HepG2 (cell line): ENCODE results near the gene BLID. TPM values are rescaled to one million over a fixed set of nuclear protein-coding genes. Genes with fewer than 3 reads are reported as not detected.

Source experiments
- ATAC-seq: fragments of 200-7000 bp; cut with Tn5 transposase; 3 replicates; pipeline ENCODE4 v1.9.1; 2020; ENCODE audit warnings: mild to moderate bottlenecking, moderate library complexity
- BruUV-seq: library from RNA; stranded (reverse); fragments of 400-500 nt; replicated peaks from 2 replicates; lab custom pipeline; 2021; lab: Mats Ljungman, UMichigan
- CTCF ChIA-PET: fragments of 300-600 bp; formaldehyde crosslinking; extraction: SDS; loops from one replicate; lab custom pipeline; 2021; ENCODE audit warnings: low total read pairs, inconsistent platforms, low intra/inter-chr PET ratio; lab: Yijun Ruan, JAX
- POLR2A ChIA-PET: fragments of 350-600 bp; sonication (Branson Sonifier 250); formaldehyde crosslinking; loops from one replicate; lab custom pipeline; 2020; ENCODE audit warnings: antibody characterized with exemption, inconsistent platforms; lab: Yijun Ruan, JAX
- DNase-seq: peaks from one replicate; pipeline ENCODE4 v3.0.0-alpha.2; 2015; ENCODE audit warnings: low spot score
- FAIRE-seq: peaks from 3 replicates; lab custom pipeline; 2011; peaks lifted over from hg19 to GRCh38; lab: Jason Lieb, UNC
- H2AFZ ChIP-seq: one replicate; pipeline ENCODE4 v1.6.1; 2011; ENCODE audit warnings: low read length, inconsistent platforms
- H3K27ac ChIP-seq: fragments of 300-600 bp; 3 replicates; pipeline ENCODE4 v1.8.0; 2011; ENCODE audit warnings: mixed run types, mild to moderate bottlenecking, mixed read lengths, low read length, inconsistent platforms; ENCODE audit not compliant: insufficient read depth; ENCODE audit errors: extremely low read length
- H3K27me3 ChIP-seq, 2 experiments: fragments of 200-600 bp in 1 of 2; 2 replicates in 1 of 2; 3 replicates in 1 of 2; pipeline versions ENCODE4 v1.6.0 to v1.8.0; 2011; ENCODE audit warnings: low read length in 2 of 2, mild to moderate bottlenecking in 2 of 2, moderate library complexity in 2 of 2, inconsistent platforms in 1 of 2; ENCODE audit not compliant: insufficient read depth in 2 of 2, control insufficient read depth in 1 of 2
- H3K36me3 ChIP-seq, 2 experiments: fragments of 200-600 bp in 1 of 2; replicated peaks in 1 of 2; 2 replicates in 1 of 2; 3 replicates in 1 of 2; pipeline versions ENCODE4 v1.5.1 to v1.8.0; 2011; ENCODE audit warnings: low read length in 2 of 2, inconsistent platforms in 1 of 2; ENCODE audit not compliant: insufficient read depth in 2 of 2, control insufficient read depth in 1 of 2
- H3K4me1 ChIP-seq: 2 replicates; pipeline ENCODE4 v1.5.1; 2012; ENCODE audit warnings: low read length, inconsistent platforms; ENCODE audit not compliant: insufficient read depth
- H3K4me2 ChIP-seq: 2 replicates; pipeline ENCODE4 v1.6.0; 2011; ENCODE audit warnings: low read depth, low read length, inconsistent platforms
- H3K4me3 ChIP-seq, 3 experiments: fragments of 200-600 bp in 1 of 3; sonication (generic), shearing (Covaris generic) in 1 of 3; replicated peaks in 1 of 3; 2 replicates each; pipeline ENCODE4 v1.5.1; 2011 to 2016; ENCODE audit warnings: low read length in 3 of 3, inconsistent platforms in 2 of 3, low read depth in 2 of 3, mild to moderate bottlenecking in 2 of 3, control low read depth in 1 of 3, mixed read lengths in 1 of 3; ENCODE audit not compliant: insufficient read depth in 1 of 3
- H3K79me2 ChIP-seq: one replicate; pipeline ENCODE4 v1.6.1; 2011; ENCODE audit warnings: low read length, inconsistent platforms; ENCODE audit not compliant: insufficient read depth
- H3K9ac ChIP-seq: 2 replicates; pipeline ENCODE4 v1.6.0; 2011; ENCODE audit warnings: mild to moderate bottlenecking, low read depth, low read length, inconsistent platforms; ENCODE audit not compliant: insufficient read depth
- H3K9me3 ChIP-seq: 2 replicates; pipeline ENCODE4 v1.5.1; 2012; ENCODE audit warnings: mild to moderate bottlenecking, low read length
- H4K20me1 ChIP-seq: 2 replicates; pipeline ENCODE4 v1.6.0; 2011; ENCODE audit warnings: inconsistent platforms, mild to moderate bottlenecking, low read length, moderate library complexity; ENCODE audit not compliant: insufficient read depth
- AKAP8 ChIP-seq: sonication (generic); formaldehyde crosslinking; IDR thresholded peaks from 2 replicates; pipeline ENCODE4 v1.5.1; 2020; ENCODE audit warnings: mild to moderate bottlenecking, missing genetic modification reagents
- CHCHD3 ChIP-seq: sonication (generic); formaldehyde crosslinking; IDR thresholded peaks from 2 replicates; pipeline ENCODE4 v1.8.0; 2022; ENCODE audit warnings: mild to moderate bottlenecking, missing genetic modification reagents, moderate library complexity
- MAFF ChIP-seq: IDR thresholded peaks from 2 replicates; pipeline ENCODE4 v1.6.1; 2011; ENCODE audit warnings: low read depth, low read length, improper control_type of control experiment
- MLLT10 ChIP-seq: sonication (generic); formaldehyde crosslinking; IDR thresholded peaks from 2 replicates; pipeline ENCODE4 v1.4.0; 2020; ENCODE audit warnings: missing genetic modification reagents
- NFAT5 ChIP-seq: sonication (generic); formaldehyde crosslinking; IDR thresholded peaks from 2 replicates; pipeline ENCODE4 v1.4.0; 2020; ENCODE audit warnings: missing genetic modification reagents
- NR2F1 ChIP-seq, 2 experiments: fragments of 450-650 bp in 1 of 2; formaldehyde crosslinking in 1 of 2; IDR thresholded peaks; 2 replicates each; pipeline versions ENCODE4 v1.5.0 to v1.6.1; 2016 to 2020; ENCODE audit warnings: mild to moderate bottlenecking in 1 of 2, missing compliant biosample characterization in 1 of 2, missing genetic modification reagents in 1 of 2, moderate library complexity in 1 of 2
- PBX2 ChIP-seq: IDR thresholded peaks from 2 replicates; pipeline ENCODE4 v1.6.1; 2016; ENCODE audit warnings: control low read depth
- REL ChIP-seq: sonication (generic); formaldehyde crosslinking; conservative IDR thresholded peaks from 2 replicates; pipeline ENCODE4 v1.8.0; 2022; ENCODE audit warnings: mild to moderate bottlenecking, missing genetic modification reagents, moderate library complexity
- SUZ12 ChIP-seq: fragments of 150-350 bp; IDR thresholded peaks from 2 replicates; pipeline ENCODE4 v1.6.1; 2014; ENCODE audit warnings: low read depth, low read length
- ZBTB46 ChIP-seq: sonication (generic); formaldehyde crosslinking; IDR thresholded peaks from 2 replicates; pipeline ENCODE4 v1.4.0; 2020; ENCODE audit warnings: mild to moderate bottlenecking, missing genetic modification reagents, borderline replicate concordance
- ZFP90 ChIP-seq: sonication (generic); formaldehyde crosslinking; IDR thresholded peaks from 2 replicates; pipeline ENCODE4 v1.8.0; 2022; ENCODE audit warnings: missing genetic modification reagents, mild to moderate bottlenecking, inconsistent platforms, borderline replicate concordance
- ZNF761 ChIP-seq: sonication (generic); formaldehyde crosslinking; conservative IDR thresholded peaks from 2 replicates; pipeline ENCODE4 v1.4.0; 2020; ENCODE audit warnings: mild to moderate bottlenecking, missing genetic modification reagents
- ZNF780A ChIP-seq: sonication (generic); formaldehyde crosslinking; IDR thresholded peaks from 2 replicates; pipeline ENCODE4 v1.8.0; 2022; ENCODE audit warnings: mild to moderate bottlenecking, missing genetic modification reagents, moderate library complexity
- WGBS: methylation state at CpG from one replicate; pipeline ENCODE4 v1.1.6; 2017; ENCODE audit warnings: low lambda C conversion rate; 5-methylcytosine and 5-hydroxymethylcytosine counted together
- in situ Hi-C: cut with HindIII; loops from 2 replicates; pipeline ENCODE4 v1.10.0; 2017; ENCODE audit warnings: low pct_unique_long_range_greater_than_20kb; ENCODE audit not compliant: extremely low pct_ligation_motif_present
- intact Hi-C: fragments of 100-400 bp; cut with micrococcal nuclease; formaldehyde crosslinking; loops from one replicate; pipeline ENCODE4 v1.10.0; 2022; ENCODE audit not compliant: unreplicated experiment
- polyA plus RNA-seq, 8 experiments: library from polyadenylated mRNA; depleted of rRNA in 3 of 8; stranded (reverse) in 7 of 8; unstranded in 1 of 8; fragments of >200 nt; fragmentation: Illumina TruSeq in 4 of 8; extraction: Trizol in 4 of 8; gene quantifications; 2 replicates each; pipeline versions ENCODE4 v1.2.1 to v1.2.3, GENCODE V29; 2011 to 2016; ENCODE audit warnings: low read depth in 4 of 8, missing spikeins in 1 of 8, mixed read lengths in 1 of 8; ENCODE audit not compliant: insufficient read depth in 1 of 8
- total RNA-seq, 5 experiments: library from RNA; depleted of rRNA; stranded (reverse); fragments of >200 nt; fragmentation: Illumina TruSeq; extraction: Trizol; gene quantifications; 2 replicates each; pipeline ENCODE4 v1.2.3, GENCODE V29; 2016; ENCODE audit warnings: low read depth in 1 of 5

The BLID gene
- total and polyA plus RNA-seq, 2 of the 13 experiments (the other 11 are each of a cell fraction or from before 2014, with no cell fraction given), result not detected

GRCh38 chr11:122137078-122137793 is 21.2 kb upstream of the BLID start:
- no peaks in the 10 kb centered on the region for H3K4me1 ChIP-seq
- BruUV-seq, result no TSS peak
- no peak for TF ChIP-seq AKAP8 (CRISPR knock-in tag)
- no peak for TF ChIP-seq NR2F1 (CRISPR knock-in tag; IDR thresholded peaks at IDR 0.05)
- TF ChIP-seq ZFP90, result no peak
- no peak for TF ChIP-seq REL
- TF ChIP-seq CHCHD3 (CRISPR knock-in tag), result no peak
- no peak for TF ChIP-seq ZNF780A (CRISPR knock-in tag)
- no peak for TF ChIP-seq NFAT5
- TF ChIP-seq MLLT10, result no peak
- no peak for TF ChIP-seq MAFF
- TF ChIP-seq ZNF761 (CRISPR knock-in tag), result no peak
- no peak for TF ChIP-seq SUZ12
- no peak for TF ChIP-seq ZBTB46 (CRISPR knock-in tag)
- no peak for TF ChIP-seq PBX2
- no peaks in the 10 kb centered on the region for H3K27me3 ChIP-seq
- H3K4me3 ChIP-seq, result no peak overlapping the region
- FAIRE-seq (no peak), ATAC-seq (no peak), DNase-seq (no peak)
- no peak overlapping the region for H3K9ac ChIP-seq
- intact Hi-C loops, result no loop called here
- H3K36me3 ChIP-seq, result no peaks in the 10 kb centered on the region
- WGBS, result 28% methylated on average over 2 of the region's 2 CpGs
- POLR2A ChIA-PET, result no interaction called here
- H2AFZ ChIP-seq, result no peak overlapping the region
- in situ Hi-C loops, result no loop called here
- H3K4me2 ChIP-seq, result no peak overlapping the region
- H3K9me3 ChIP-seq, result no peaks in the 10 kb centered on the region
- no peak overlapping the region for H3K27ac ChIP-seq
- CTCF ChIA-PET, result no interaction called here
- no peaks in the 10 kb centered on the region for H4K20me1 ChIP-seq
- no peaks in the 10 kb centered on the region for H3K79me2 ChIP-seq
